HEK293 (cell line): Measurements from ENCODE around the gene SMIM44.
A peak's percentile ranks its signal among the peaks of the same experiment; 100 is the strongest.

Experiments used
- CTCF ChIP-seq: fragments of 450-650 bp; formaldehyde crosslinking; IDR thresholded peaks from 2 replicates; pipeline ENCODE4 v1.5.1; 2016; ENCODE audit warnings: missing biosample characterization, missing genetic modification characterization
- ZBTB10 ChIP-seq: fragments of 450-650 bp; formaldehyde crosslinking; IDR thresholded peaks from 2 replicates; pipeline ENCODE4 v1.5.1; 2016; ENCODE audit warnings: missing biosample characterization, missing genetic modification characterization
- ZNF621 ChIP-seq: fragments of 450-650 bp; formaldehyde crosslinking; IDR thresholded peaks from 2 replicates; pipeline ENCODE4 v1.5.1; 2017; ENCODE audit warnings: missing biosample characterization, missing genetic modification characterization
- ZNF677 ChIP-seq: fragments of 450-650 bp; IDR thresholded peaks from 2 replicates; pipeline ENCODE4 v1.5.0; 2018; ENCODE audit warnings: missing biosample characterization, mild to moderate bottlenecking, missing genetic modification characterization, moderate library complexity

GRCh38 chr19:3434630-3435553 lies 48.3 kb downstream of the SMIM44 start:
- TF ChIP-seq CTCF (no peak), ZNF621 (tag by site-specific recombination) (no peak), ZBTB10 (tag by site-specific recombination) (0 out of 2 replicates have a peak, but pooled peaks have one; percentile 17), ZNF677 (tag by site-specific recombination) (no peak)
